ENCODE measurements around the gene RTL10. TPM values are rescaled to one million over a fixed set of nuclear protein-coding genes. Genes with fewer than 3 reads are reported as not detected.

RTL10 gene
- total and polyA plus RNA-seq, 2 of the 13 experiments (the other 11 are each of a cell fraction or from before 2014, with no cell fraction given), result 14.1 to 15.8 TPM

- ATAC-seq (no peak), DNase-seq (ENCODE audit: low spot score) (no peak), FAIRE-seq (no peak)
- Histone ChIP-seq H3K4me1 (ENCODE audit: insufficient read depth, low read length) (peaks cover 31% of the 10 kb centered on the region), H3K36me3 (replicated peaks in 1 of 2; ENCODE audit: control insufficient read depth in 1 of 2, insufficient read depth in 2 of 2, low read length in 2 of 2) (no peaks in the 10 kb centered on the region), H3K9me3 (ENCODE audit: low read length) (no peaks in the 10 kb centered on the region), H3K4me3 (replicated peaks in 1 of 3; ENCODE audit: insufficient read depth in 1 of 3, low read depth in 2 of 3, low read length in 3 of 3) (no peak overlapping the region), H2AFZ (ENCODE audit: low read length) (no peak overlapping the region), H3K27me3 (ENCODE audit: control insufficient read depth in 1 of 2, insufficient read depth in 2 of 2, low read length in 2 of 2) (no peaks in the 10 kb centered on the region; a peak in 1 of 5 replicates), H3K9ac (ENCODE audit: insufficient read depth, low read depth, low read length) (no peak overlapping the region), H3K79me2 (ENCODE audit: insufficient read depth, low read length) (no peaks in the 10 kb centered on the region), H3K27ac (ENCODE audit: extremely low read length, insufficient read depth, low read length) (no peak overlapping the region), H3K4me2 (ENCODE audit: low read depth, low read length) (no peak overlapping the region), H4K20me1 (ENCODE audit: insufficient read depth, low read length) (no peaks in the 10 kb centered on the region)
- intact Hi-C loops (cut with micrococcal nuclease; ENCODE audit: unreplicated experiment) (no loop called here), in situ Hi-C loops (cut with HindIII; ENCODE audit: extremely low pct_ligation_motif_present, low pct_unique_long_range_greater_than_20kb) (no loop called here)
- WGBS (ENCODE audit: low lambda C conversion rate), result 85% methylated on average over 7 of the region's 7 CpGs
- CTCF ChIA-PET (ENCODE audit: low intra/inter-chr PET ratio, low total read pairs), result no interaction called here
- POLR2A ChIA-PET, result interaction anchor here (1.1 to 1.7 kb wide), 2 partner anchors 12 kb away, joined by 3 to 6 read pairs; no protein-coding TSS in a partner anchor
- no TSS peak for BruUV-seq (replicated peaks)
- no peak for TF ChIP-seq ETS1 (CRISPR knock-in tag; IDR thresholded peaks at IDR 0.05)
- no peak for TF ChIP-seq ZNF660 (CRISPR knock-in tag; IDR thresholded peaks at IDR 0.05; ENCODE audit: borderline replicate concordance, low read depth)
- no peak for TF ChIP-seq JUN (CRISPR knock-in tag; IDR thresholded peaks at IDR 0.05)
- no peak for TF ChIP-seq SP4 (CRISPR knock-in tag; IDR thresholded peaks at IDR 0.05)
- no peak for TF ChIP-seq ZNF768 (CRISPR knock-in tag; IDR thresholded peaks at IDR 0.05)
- no peak for TF ChIP-seq ZNF577 (CRISPR knock-in tag; IDR thresholded peaks at IDR 0.05; ENCODE audit: borderline replicate concordance, low read depth)
- TF ChIP-seq TSC22D2 (CRISPR knock-in tag; IDR thresholded peaks at IDR 0.05; ENCODE audit: borderline replicate concordance), result no peak
- no peak for TF ChIP-seq ZNF597 (CRISPR knock-in tag; IDR thresholded peaks at IDR 0.05)
- no peak for TF ChIP-seq POGK (CRISPR knock-in tag; conservative IDR thresholded peaks at IDR 0.05)
- TF ChIP-seq PREB (CRISPR knock-in tag; IDR thresholded peaks at IDR 0.05), result no peak
- TF ChIP-seq ARID3A (IDR thresholded peaks at IDR 0.05; ENCODE audit: low read depth, low read length), result no peak
- TF ChIP-seq THYN1 (CRISPR knock-in tag; IDR thresholded peaks at IDR 0.05; ENCODE audit: borderline replicate concordance, low read depth), result no peak
Measured at GRCh38 chr22:19867617-19868016, 12.9 kb upstream of the RTL10 start.

Measured in HepG2 (cell line).